NCI-H1930 (cell line): ENCODE data around the gene PNRC2.

Experiments used
- DNase-seq, 2 experiments: peaks; one replicate each; lab custom pipeline; 2025; lab: John Stamatoyannopoulos, UW

Gene PNRC2, protein sequence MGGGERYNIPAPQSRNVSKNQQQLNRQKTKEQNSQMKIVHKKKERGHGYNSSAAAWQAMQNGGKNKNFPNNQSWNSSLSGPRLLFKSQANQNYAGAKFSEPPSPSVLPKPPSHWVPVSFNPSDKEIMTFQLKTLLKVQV

DNA sequence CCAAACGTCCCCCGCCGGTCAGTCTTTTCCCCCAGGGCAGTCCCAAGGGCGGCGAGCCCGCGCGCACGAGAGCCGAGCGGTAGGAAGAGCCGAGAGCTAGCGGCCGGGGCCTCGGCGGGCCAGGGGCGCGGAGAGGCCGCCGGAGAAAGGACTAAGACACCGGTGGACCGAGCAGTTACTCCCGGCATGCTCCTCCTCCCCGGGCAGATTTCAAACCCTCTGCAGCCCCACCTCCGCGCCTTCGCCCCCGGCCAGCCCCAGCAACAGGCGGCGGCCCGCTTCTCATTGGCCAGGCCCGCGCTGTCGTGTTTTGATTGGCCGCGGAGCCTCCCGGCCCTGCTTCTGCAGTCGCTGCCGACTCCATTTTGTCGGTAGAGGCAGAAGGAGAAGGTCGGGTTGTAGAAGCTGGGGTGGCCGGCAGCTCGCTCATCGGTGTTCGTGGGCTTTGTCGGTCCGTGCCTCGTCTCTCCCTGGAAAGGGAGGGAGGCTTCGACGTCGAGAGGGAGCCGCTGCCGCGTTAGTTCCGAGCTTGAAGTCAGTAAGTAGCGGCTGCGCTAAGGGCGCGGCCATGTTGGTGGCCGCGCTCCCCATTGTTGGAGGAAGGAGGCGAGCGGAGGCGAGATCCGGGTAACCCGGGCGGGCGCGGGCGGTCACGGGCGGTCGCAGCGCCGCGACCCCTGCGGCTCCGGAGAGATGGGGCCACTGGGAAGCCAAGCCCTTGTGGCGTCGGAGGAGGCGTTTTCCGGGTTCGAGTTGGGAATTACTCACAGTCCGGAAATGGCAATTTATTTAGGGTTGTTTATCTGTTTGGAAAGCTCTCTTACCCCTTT lies at the start of gene PNRC2:
PNRC2 (plus strand) TSS at position 368 of the 830 bp plus-strand sequence. CDS start 1,630 bp downstream, outside the sequence.
- DNase-seq: peak; percentile 90 to 91

DNA sequence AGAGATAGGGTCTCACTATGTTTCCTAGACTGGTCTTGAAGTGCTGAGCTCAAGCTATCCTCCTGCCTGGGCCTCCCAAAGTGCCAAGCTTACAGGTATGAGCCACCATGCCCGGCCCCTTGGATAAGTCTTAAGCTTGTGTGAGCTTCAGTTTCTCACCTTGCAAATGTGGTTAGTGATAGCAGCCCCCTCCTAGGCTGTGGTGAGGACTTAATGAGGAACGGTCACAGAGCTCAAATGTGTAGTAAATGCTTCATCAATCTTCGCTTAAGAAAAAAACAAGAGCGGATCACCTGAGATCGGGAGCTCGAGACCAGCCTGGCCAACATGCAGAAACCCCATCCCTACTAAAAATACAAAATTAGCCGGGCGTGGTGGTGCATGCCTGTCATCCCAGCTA lies 49.5 kb upstream of the PNRC2 start:
- DNase-seq: no peak

DNA sequence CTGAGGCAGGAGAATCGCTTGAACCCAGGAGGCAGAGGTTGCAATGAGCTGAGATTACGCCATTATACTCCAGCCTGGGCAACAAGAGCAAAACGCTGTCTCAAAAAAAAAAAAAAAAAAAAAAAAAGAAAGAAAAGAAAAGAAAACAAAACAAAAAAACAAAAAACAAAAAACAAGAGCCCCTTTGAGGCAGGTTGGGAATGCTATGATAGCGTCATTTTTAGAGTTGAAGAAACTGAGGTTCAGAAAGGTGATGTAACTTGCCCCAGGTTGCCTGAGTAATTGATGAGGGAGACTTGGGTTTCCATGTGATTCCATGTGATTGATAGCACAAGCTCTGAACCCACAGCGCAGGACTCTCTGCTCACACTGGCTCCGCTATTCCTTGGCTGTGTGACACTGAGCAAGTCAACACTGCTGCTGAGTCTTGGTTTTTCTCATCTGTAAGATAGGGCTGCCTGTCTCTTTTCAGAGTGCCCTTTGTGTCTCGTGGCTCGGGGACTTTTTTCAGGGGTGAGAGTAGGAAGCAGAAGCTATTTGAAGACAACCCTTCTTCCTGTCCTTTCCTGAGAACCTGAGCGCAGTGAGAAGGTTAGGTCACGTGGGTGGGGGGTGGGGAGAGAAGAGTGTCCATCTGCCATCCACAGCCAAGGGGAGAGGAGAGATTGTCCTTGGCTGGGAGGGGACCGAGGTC lies 48.9 kb upstream of the PNRC2 start:
- no peak for DNase-seq

DNA sequence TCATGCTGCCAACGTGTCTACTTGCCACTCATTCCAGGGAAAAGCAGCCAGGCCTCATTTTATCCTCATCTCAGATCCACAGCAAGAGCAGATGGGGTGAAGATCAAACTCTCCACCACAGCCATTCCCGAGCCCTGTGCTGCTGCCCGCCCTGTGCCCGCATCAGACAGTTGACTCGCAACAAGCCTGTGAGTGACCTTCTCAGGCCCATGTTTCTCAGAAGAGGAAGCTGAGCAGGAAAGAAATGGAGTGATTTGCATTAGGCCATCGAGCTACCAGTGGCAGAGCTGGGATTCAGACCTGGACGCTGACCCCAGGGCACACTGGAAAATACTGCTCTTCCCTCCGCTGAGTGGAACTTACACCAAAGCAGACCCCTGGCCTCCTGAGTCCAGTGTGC lies 47.7 kb upstream of the PNRC2 start:
- DNase-seq: no peak

DNA sequence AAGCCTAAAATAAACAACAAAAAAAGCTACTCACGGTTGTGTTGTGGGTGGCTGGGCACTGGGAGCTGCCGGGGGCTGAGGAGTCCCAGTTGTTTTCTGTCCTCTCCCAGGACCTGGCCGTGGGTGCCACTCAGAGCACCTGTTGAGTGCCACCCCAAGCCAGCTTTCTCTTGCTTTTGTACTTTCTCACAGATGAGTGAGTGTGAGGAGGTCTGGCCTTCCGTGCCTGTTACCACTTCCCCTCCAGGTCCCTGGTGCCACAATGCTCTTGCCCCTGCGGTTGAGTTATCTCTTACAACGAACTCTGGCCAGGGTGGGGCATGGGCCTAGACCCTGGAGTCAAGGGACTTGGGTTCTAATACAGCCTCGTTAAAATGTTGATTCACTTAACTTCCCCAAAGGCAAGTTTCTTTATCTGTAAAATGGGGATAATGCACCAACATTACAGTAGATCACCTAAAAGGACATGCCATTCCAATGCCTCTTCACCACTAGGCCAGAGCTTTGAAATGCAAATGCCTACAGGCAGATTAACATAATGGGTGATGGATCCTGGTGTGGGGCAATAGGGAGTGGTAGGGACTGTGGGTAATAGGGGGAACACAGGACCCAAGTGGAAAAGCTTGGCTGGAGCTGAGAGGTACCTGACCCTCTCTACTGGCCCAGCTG lies 46.3 kb upstream of the PNRC2 start, which contains the start of gene CNR2:
CNR2 (minus strand) TSS at position 151 of the 669 bp plus-strand sequence. CDS start 37,745 bp downstream, outside the sequence.
- no peak for DNase-seq

- DNase-seq: no peak
These were observed 44.7 kb upstream of the PNRC2 start for GRCh38 chr1:23914921-23915320.

DNA sequence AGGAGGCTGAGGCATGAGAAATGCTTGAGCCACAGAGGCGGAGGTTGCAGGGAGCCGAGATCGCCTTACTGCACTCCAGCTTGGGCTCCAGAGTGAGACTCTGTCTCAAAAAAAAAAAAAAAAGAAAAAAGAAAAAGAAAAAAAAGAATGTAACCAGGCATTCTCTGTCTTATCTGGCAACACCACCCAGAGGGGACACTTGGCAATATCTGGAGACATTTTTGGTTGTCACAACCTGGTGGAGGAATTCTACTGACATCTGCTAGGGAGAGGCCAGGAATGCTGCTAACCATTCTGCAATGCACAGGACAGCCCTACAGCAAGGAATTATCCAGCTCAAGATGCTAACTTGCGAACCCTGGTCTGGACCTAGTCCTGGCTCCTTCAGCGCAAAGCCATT lies 44.2 kb upstream of the PNRC2 start:
- no peak for DNase-seq

DNA sequence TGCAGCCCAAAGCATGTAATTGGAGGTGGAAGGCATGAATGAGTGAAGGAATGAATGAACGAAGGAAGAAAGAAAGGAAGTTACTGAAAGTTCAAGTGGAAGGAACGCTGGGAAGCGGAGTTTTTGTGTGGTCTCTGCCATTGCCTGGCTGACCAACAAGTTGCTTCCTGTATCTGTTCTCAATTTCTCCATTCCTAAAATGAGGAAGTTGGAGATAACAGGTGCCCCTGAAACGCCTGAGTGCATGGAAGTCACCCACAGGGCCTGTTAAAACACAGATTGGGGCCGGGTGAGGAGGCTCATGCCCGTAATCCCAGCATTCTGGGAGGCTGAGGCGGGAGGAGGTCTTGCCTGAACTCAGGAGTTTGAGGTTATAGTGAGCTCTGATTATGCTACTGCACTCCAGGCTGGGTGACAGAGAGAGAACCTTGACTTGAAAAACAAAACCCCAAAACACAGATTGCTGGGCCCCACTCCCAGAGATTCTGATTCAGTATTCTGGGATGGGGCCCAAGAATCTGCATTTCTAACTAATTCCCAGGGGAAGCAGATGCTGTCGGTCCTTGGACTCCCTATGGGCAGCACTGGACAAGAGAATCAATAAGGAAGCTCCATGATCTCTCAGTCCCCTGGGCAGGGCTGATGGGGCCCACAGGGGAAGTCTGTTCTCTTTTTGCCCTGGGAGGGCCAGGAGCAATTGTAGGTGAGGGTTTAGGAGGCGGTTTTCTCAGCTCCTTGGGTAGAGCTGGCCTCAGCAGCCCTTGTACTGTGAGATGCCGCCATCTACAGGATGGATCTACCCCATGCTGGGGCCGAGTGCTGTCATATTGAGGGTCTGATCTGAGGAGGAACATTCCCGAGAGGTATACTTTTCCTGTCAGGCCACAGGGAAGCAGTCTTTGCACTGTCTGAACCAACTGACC lies 43.2 kb upstream of the PNRC2 start:
- peak; percentile 35 to 69 for DNase-seq

GRCh38 chr1:23922321-23922943 lies 37.2 kb upstream of the PNRC2 start:
- no peak for DNase-seq

DNA sequence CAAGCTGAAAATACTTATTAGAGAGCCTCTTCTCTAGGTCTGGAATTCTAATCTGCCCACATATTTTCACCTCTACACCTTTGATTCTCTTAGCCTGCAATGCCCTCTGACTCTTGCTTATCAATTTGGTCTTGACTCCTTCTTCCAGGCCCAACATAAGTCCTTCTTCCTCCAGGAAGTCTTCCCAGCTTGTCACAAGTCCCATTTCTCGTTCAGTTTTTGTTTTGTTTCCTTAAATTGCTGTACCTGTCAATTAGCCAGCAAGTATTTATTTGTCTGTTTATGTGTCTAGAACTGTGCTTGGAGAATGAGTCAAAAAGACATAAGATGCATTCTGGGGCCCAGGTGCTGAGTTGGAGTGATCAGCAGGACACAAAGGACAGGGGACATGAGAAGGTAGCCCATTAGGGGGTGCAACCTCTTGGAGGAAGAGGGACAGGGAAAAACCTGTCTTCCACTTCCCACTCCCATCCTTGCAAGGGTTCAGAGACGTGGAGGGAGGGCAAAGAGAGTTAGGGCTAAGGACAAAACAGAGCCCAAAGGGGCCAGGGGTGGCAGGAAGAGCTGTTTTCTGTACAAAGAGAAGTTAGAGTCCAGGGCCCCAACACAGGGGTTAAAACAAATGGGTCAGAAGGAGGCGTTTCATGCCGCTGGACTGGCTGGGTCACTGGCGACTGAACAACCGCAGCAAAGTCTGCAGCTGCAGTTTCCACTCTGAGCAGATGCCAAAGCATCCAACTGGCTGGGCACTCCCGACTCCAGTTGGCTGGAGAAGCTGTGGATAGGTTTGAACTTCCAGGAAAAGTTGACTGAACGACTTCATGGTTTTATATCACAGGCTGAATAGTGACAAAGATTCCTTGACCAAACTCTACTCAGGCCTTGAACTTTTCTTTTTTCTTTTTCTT lies 35.8 kb upstream of the PNRC2 start:
- no peak for DNase-seq

- no peak for DNase-seq
These were observed 35.0 kb upstream of the PNRC2 start for GRCh38 chr1:23924601-23925000.

- DNase-seq: no peak
These were observed 34.3 kb upstream of the PNRC2 start for GRCh38 chr1:23925279-23925678.

- DNase-seq: no peak
These were observed 32.5 kb upstream of the PNRC2 start for GRCh38 chr1:23927097-23927496.

GRCh38 chr1:23928789-23929188 lies 30.8 kb upstream of the PNRC2 start:
- DNase-seq: no peak

- DNase-seq: no peak
These were observed 29.4 kb upstream of the PNRC2 start for GRCh38 chr1:23930270-23930669.

- no peak for DNase-seq
These were observed 28.7 kb upstream of the PNRC2 start for GRCh38 chr1:23930861-23931490.

GRCh38 chr1:23931491-23931880 lies 28.1 kb upstream of the PNRC2 start:
- DNase-seq: no peak

DNA sequence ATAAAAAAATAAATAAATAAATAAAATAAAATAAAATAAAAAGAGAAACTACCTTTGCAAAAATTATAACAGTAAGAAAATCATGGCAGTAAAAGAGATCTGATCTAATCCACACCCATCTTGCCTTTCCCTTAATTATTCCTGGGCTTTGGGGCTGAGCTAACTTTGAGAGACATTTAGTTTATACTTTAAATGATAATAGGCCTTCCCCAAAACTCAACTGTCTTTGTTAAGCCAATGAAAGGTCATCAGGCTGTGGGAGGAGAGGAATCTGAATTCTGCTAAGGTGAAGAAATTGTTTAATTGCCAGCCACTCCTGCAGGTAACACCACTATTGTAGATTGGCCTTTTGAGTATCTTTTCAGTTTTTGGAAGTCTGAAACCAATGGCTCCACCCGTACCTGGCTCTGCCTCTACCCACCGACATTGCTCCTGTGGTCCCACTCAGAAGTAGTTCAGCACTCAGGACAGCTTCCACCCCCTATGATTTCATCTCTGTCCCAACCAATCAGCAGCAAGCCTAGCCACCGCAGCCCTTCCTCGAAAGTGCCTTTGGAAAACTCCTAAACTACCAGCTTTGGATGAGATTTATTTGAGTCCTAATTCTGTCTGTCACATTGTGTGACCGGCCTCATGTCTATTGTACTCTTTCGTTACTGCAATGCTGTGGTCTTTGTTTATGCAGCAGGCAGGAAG lies 23.0 kb upstream of the PNRC2 start:
- DNase-seq: no peak

DNA sequence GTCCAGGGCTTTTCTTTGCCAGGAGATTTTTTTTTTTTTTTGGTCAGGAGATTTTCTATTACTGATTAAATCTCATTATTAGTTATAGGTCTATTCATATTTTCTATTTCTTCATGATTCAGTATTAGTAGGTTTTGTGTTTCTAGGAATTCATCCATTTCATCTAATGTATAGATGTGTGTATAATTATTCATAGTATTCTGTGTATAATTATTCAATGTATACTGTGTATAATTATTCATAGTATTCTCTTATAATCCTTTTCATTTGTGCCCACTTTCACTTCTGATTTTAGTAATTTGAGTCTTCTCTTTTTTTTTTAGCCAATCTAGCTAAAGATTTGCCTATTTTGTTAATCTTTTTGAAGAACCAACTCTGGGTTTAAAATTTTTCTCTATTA lies 12.3 kb upstream of the PNRC2 start:
- DNase-seq: no peak
